Colonic mucosa (tissue), 4 donors: Measurements from ENCODE around the gene CRYBG1. TPM values are rescaled to one million over a fixed set of nuclear protein-coding genes. Genes with fewer than 3 reads are reported as not detected.

Source experiments
- DNase-seq: peaks from one replicate; pipeline ENCODE4 v3.0.0-alpha.2; 2020
- H3K27ac ChIP-seq: fragments of 200-600 bp; one replicate; pipeline ENCODE4 v1.8.0; 2021
- H3K27me3 ChIP-seq: fragments of 200-600 bp; one replicate; pipeline ENCODE4 v1.8.0; 2021
- H3K36me3 ChIP-seq: fragments of 200-600 bp; one replicate; pipeline ENCODE4 v1.8.0; 2021
- H3K4me1 ChIP-seq: fragments of 200-600 bp; one replicate; pipeline ENCODE4 v1.8.0; 2021; ENCODE audit warnings: mild to moderate bottlenecking
- H3K4me3 ChIP-seq: fragments of 200-600 bp; one replicate; pipeline ENCODE4 v1.8.0; 2021
- H3K9ac ChIP-seq, 2 donors: one replicate each; pipeline ENCODE4 v1.7.0; 2013; ENCODE audit warnings: control low read depth in 2 of 2, low read depth in 2 of 2, low read length in 2 of 2
- H3K9me3 ChIP-seq: fragments of 200-600 bp; one replicate; pipeline ENCODE4 v1.8.0; 2021
- intact Hi-C: fragments of 100-400 bp; cut with DNase I; formaldehyde crosslinking; loops from one replicate; pipeline ENCODE4 v1.14.1; 2022
- total RNA-seq, 2 donors: library from RNA; stranded (reverse); fragmentation: NEBNext Ultra II Directional in 1 of 2; extraction: Animal tissue kit (Norgen Biotek cat#: 25700) in 1 of 2; gene quantifications; one replicate each; pipeline ENCODE4 v1.2.1, GENCODE V29; 2021
- TF ChIP-seq, protein P1 (sequence below): fragments of 200-600 bp; IDR thresholded peaks from one replicate; pipeline ENCODE4 v1.8.0; 2022; ENCODE audit warnings: antibody characterized with exemption, mild to moderate bottlenecking
- donor health status: healthy.
- donor health status: DM: no; HTN: no; CAD: no.
- donor health status: DM: no; HTN: no; CAD: no.

The CRYBG1 gene
- total RNA-seq, 2 donors from 2014 or later: 80.5 to 102 TPM

- no peaks in the 10 kb centered on the region for H3K27me3 ChIP-seq
- H3K9ac ChIP-seq: no peak overlapping the region
- H3K4me1 ChIP-seq: peaks cover 11% of the 10 kb centered on the region
- intact Hi-C loops: no loop called here
- no peak overlapping the region for H3K27ac ChIP-seq
- no peaks in the 10 kb centered on the region for H3K9me3 ChIP-seq
- H3K4me3 ChIP-seq: no peak overlapping the region
- TF ChIP-seq, protein P1, sequence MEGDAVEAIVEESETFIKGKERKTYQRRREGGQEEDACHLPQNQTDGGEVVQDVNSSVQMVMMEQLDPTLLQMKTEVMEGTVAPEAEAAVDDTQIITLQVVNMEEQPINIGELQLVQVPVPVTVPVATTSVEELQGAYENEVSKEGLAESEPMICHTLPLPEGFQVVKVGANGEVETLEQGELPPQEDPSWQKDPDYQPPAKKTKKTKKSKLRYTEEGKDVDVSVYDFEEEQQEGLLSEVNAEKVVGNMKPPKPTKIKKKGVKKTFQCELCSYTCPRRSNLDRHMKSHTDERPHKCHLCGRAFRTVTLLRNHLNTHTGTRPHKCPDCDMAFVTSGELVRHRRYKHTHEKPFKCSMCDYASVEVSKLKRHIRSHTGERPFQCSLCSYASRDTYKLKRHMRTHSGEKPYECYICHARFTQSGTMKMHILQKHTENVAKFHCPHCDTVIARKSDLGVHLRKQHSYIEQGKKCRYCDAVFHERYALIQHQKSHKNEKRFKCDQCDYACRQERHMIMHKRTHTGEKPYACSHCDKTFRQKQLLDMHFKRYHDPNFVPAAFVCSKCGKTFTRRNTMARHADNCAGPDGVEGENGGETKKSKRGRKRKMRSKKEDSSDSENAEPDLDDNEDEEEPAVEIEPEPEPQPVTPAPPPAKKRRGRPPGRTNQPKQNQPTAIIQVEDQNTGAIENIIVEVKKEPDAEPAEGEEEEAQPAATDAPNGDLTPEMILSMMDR: no peak
- no peak for DNase-seq
- H3K36me3 ChIP-seq: no peaks in the 10 kb centered on the region
Observed at GRCh38 chr6:106321940-106322339, 38.6 kb upstream of the CRYBG1 start.

GRCh38 chr6:106324726-106325335 lies 35.7 kb upstream of the CRYBG1 start:
- Histone ChIP-seq H3K27ac (peak overlapping the region; percentile 91), H3K27me3 (no peaks in the 10 kb centered on the region), H3K9me3 (no peaks in the 10 kb centered on the region), H3K4me3 (peak overlapping the region; percentile 68), H3K9ac (peak overlapping the region; percentile 87 to 95), H3K4me1 (peaks cover 11% of the 10 kb centered on the region), H3K36me3 (no peaks in the 10 kb centered on the region)
- TF ChIP-seq, protein P1: no peak
- DNase-seq: no peak
- intact Hi-C loops: no loop called here

DNA sequence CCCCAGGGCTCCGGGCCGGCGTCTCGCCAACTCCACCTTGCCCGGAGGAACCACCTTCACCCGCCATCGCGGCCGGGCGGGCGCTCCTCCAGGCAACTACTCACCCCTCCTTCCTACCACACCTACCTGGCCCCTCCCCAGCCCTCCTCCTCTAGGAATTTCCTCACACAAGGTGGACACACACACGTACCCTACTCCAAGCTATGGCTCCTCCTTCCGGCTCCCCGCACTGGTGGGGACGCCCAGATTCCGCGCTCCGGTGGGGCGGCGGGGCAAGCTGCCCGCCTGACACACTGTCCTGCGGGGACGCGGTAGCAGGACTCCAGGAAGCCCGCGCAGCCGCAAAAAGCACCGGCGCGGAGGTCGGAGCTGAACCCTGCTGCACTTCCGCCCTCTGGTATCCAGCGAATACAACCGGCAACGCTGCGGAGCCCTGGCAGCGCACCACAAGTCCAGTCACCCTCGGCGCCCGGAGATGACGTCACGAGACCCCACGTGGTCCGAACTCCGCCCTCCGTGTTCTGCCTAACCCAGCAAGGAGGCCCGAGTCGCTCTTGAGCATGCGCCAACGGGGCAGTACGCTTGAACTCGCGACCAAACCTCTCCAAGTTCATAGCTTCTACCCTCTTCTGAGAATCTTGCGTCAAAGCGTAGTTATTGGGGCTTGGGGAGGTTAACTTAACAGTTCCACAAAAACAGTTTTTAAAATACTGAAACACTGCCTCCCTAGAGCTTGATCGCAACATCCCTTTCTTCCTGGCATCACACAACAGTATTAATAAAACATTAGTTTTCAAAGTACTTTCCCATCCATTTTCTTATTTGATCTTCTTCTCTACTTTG lies 35.0 kb upstream of the CRYBG1 start, which contains the start of gene ATG5:
ATG5 (minus strand) TSS at position 425 of the 843 bp plus-strand sequence. CDS start 9,552 bp downstream, outside the sequence.
- no peaks in the 10 kb centered on the region for H3K36me3 ChIP-seq
- TF ChIP-seq, protein P1: no peak
- DNase-seq: peak; percentile 100
- H3K4me1 ChIP-seq: peaks cover 11% of the 10 kb centered on the region
- peak within 1 kb of the TSS; percentile 91 for H3K27ac ChIP-seq
- no peaks in the 10 kb centered on the region for H3K27me3 ChIP-seq
- no peaks in the 10 kb centered on the region for H3K9me3 ChIP-seq
- peak within 1 kb of the TSS; percentile 87 to 95 for H3K9ac ChIP-seq
- intact Hi-C loops: no loop called here
- H3K4me3 ChIP-seq: peak within 1 kb of the TSS; percentile 68

DNA sequence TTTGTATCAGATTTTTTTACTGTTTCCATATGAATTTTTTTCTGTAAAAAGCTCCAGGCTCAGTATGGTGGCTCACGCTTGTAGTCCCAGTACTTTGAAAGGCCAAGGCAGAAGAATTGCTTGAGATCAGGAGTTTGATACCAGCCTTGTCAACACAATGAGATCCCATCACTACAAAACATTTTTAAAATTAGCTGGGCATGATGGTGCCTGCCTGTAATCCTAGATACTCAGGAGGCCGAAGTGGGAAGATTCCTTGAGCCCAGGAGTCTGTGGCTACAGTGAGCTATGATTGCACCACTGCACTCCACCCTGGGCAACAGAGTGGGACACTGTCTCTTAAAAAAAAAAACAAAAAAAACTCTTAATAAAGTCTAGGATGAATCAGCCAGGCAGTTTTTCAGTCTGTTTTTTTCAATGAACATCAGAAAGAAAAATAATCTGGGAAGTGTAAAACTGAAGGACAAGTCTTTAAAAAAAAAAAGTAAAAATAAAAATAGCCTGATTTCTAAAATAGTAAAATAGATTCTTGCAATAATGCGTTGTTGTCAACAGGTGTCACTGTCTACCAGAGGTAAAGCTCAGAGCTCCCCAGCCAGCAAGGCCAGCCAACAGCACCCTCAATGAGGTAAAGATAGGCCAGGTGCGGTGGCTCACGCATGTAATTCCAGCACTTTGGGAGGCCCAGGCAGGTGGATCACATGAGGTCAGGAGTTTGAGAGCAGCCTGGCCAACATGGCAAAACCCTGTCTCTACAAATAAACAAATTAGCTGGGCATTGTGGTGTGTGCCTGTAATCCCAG lies 25.7 kb upstream of the CRYBG1 start:
- intact Hi-C loops: loop anchor here (5.0 kb wide), 2 partner anchors 232 to 662 kb away; no protein-coding TSS in a partner anchor
- Histone ChIP-seq H3K9ac (no peak overlapping the region), H3K27ac (no peak overlapping the region), H3K36me3 (no peaks in the 10 kb centered on the region), H3K27me3 (no peaks in the 10 kb centered on the region), H3K9me3 (no peaks in the 10 kb centered on the region), H3K4me3 (no peak overlapping the region), H3K4me1 (no peaks in the 10 kb centered on the region)
- DNase-seq: peak; percentile 31
- TF ChIP-seq, protein P1: peak; percentile 60

GRCh38 chr6:106339334-106340029 lies 21.0 kb upstream of the CRYBG1 start:
- no peaks in the 10 kb centered on the region for H3K9me3 ChIP-seq
- no peaks in the 10 kb centered on the region for H3K27me3 ChIP-seq
- peak; percentile 65 for DNase-seq
- H3K4me1 ChIP-seq: no peaks in the 10 kb centered on the region
- H3K4me3 ChIP-seq: no peak overlapping the region
- intact Hi-C loops: loop anchor here (5.0 kb wide), 2 partner anchors 228 to 658 kb away; no protein-coding TSS in a partner anchor
- TF ChIP-seq, protein P1: peak; percentile 66
- no peak overlapping the region for H3K27ac ChIP-seq
- H3K36me3 ChIP-seq: no peaks in the 10 kb centered on the region
- H3K9ac ChIP-seq: no peak overlapping the region
